Neural progenitor cell (in vitro differentiated cells): ENCODE results near the gene DCUN1D4.
A peak's percentile ranks its signal among the peaks of the same experiment; 100 is the strongest.

Experiments used
- EZH2 ChIP-seq: fragments of 200-600 bp; sonication (generic); IDR thresholded peaks from 2 replicates; pipeline ENCODE4 v1.6.1; 2017; ENCODE audit warnings: antibody characterized with exemption, mild to moderate bottlenecking, moderate library complexity
- TF ChIP-seq, protein P1 (sequence below): fragments of 200-600 bp; sonication (generic); IDR thresholded peaks from 2 replicates; pipeline ENCODE4 v1.5.1; 2017; ENCODE audit warnings: antibody characterized with exemption, mild to moderate bottlenecking

DNA sequence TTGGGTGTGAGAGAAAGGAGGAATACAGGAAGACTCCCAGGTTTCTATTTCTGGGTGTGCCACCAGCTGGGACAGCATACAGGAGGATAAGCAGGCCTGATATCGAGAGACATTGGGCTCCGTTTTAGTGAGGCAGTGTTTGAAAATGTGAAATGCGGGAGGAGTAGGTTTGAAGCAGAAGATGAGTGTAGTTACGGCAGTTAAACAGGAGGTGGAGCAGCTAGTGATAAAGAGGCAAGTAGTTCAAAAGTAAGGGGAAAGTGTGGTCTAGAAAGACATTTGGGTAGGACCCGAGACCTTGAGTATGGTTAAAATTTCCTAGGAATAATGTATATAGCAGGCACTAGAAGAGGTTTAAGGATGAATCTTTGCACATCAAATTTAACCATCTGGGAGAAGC is 42.4 kb downstream of the DCUN1D4 start:
- TF ChIP-seq EZH2, result no peak
- TF ChIP-seq, protein P1, sequence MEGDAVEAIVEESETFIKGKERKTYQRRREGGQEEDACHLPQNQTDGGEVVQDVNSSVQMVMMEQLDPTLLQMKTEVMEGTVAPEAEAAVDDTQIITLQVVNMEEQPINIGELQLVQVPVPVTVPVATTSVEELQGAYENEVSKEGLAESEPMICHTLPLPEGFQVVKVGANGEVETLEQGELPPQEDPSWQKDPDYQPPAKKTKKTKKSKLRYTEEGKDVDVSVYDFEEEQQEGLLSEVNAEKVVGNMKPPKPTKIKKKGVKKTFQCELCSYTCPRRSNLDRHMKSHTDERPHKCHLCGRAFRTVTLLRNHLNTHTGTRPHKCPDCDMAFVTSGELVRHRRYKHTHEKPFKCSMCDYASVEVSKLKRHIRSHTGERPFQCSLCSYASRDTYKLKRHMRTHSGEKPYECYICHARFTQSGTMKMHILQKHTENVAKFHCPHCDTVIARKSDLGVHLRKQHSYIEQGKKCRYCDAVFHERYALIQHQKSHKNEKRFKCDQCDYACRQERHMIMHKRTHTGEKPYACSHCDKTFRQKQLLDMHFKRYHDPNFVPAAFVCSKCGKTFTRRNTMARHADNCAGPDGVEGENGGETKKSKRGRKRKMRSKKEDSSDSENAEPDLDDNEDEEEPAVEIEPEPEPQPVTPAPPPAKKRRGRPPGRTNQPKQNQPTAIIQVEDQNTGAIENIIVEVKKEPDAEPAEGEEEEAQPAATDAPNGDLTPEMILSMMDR, result peak; percentile 52
